Large intestine (tissue), 3 donors: ENCODE results near the gene CCDC191. TPM values are rescaled to one million over a fixed set of nuclear protein-coding genes. Genes with fewer than 3 reads are reported as not detected.

ENCODE experiments used
- DNase-seq, 2 donors: peaks; one replicate each; pipeline versions ENCODE4 v3.0.0 to v3.0.0-alpha.2; 2013
- H3K27ac ChIP-seq: one replicate; pipeline ENCODE4 v1.5.1; 2013; ENCODE audit warnings: low read length
- H3K27me3 ChIP-seq: 2 replicates; pipeline ENCODE4 v1.6.1; 2013; ENCODE audit warnings: low read length; ENCODE audit not compliant: control insufficient read depth, insufficient read depth
- H3K36me3 ChIP-seq: 2 replicates; pipeline ENCODE4 v1.6.1; 2013; ENCODE audit warnings: low read length; ENCODE audit not compliant: control insufficient read depth, insufficient read depth
- H3K4me1 ChIP-seq: one replicate; pipeline ENCODE4 v1.6.1; 2013; ENCODE audit warnings: low read length; ENCODE audit not compliant: control insufficient read depth, insufficient read depth
- H3K4me3 ChIP-seq: one replicate; pipeline ENCODE4 v1.5.1; 2013; ENCODE audit warnings: low read length
- H3K9me3 ChIP-seq: one replicate; pipeline ENCODE4 v1.6.1; 2013; ENCODE audit warnings: mild to moderate bottlenecking, low read depth, low read length, moderate library complexity; ENCODE audit not compliant: control insufficient read depth
- WGBS: methylation state at CpG from one replicate; pipeline ENCODE4 v1.1.5; 2013; ENCODE audit warnings: low lambda C conversion rate; ENCODE audit not compliant: insufficient coverage; 5-methylcytosine and 5-hydroxymethylcytosine counted together
- polyA plus RNA-seq: library from polyadenylated mRNA; unstranded; fragments of 120-200 nt; gene quantifications from one replicate; pipeline ENCODE4 v1.2.1, GENCODE V29; 2013

Gene CCDC191
- polyA plus RNA-seq, 1 donor = 9.2 TPM

DNA sequence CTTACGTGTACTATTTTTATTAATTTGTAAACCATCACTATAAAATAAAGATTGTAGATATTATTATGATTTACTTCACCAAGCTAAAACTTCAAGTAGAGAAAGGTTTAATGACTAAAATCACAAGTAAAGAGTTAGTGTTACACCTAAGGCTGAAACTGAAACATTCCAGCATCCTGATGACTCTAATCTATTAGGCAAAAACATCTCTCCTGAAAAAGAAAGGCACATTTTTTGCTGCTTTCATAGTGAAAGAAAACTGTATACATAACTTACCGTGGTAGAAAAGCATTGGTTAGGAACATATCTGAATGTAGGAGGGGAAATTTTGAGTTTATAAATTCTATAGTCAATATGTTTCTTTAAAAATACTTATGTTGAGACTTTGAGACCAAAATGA is 35.4 kb downstream of the CCDC191 start:
- 82% methylated on average over 2 of the region's 2 CpGs for WGBS
- no peak overlapping the region for H3K27ac ChIP-seq

DNA sequence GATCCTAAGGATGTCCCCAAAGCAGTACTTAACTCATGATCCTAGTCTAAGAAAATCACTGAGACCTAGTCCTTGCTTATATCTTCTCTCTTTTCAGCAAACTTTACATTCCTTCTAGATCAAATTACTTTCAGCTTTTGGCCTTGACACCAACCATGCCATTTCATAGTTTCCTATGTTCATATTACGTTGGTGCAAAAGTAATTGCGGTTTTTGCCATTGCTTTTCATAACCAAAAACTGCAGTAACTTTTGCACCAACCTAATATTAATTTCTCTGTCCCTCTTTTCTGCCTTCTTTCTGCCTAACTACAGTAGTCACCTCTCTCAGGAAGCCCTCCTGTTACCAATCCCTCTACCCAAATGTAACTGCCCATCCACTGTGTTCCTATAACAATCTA is 36.8 kb downstream of the CCDC191 start:
- H3K27me3 ChIP-seq = no peaks in the 10 kb centered on the region
- H3K36me3 ChIP-seq = no peaks in the 10 kb centered on the region
- no peaks in the 10 kb centered on the region for H3K4me1 ChIP-seq
- H3K27ac ChIP-seq = no peak overlapping the region
- DNase-seq = no peak
- H3K9me3 ChIP-seq = no peaks in the 10 kb centered on the region
- WGBS = 100% methylated on average over 2 of the region's 2 CpGs
- H3K4me3 ChIP-seq = no peak overlapping the region

More for the DNA sequence above, 35.4 kb downstream of the CCDC191 start:
- no peak for DNase-seq
- H3K4me3 ChIP-seq = no peak overlapping the region
- no peaks in the 10 kb centered on the region for H3K36me3 ChIP-seq
- H3K27me3 ChIP-seq = no peaks in the 10 kb centered on the region
- no peaks in the 10 kb centered on the region for H3K4me1 ChIP-seq
- no peaks in the 10 kb centered on the region for H3K9me3 ChIP-seq

DNA sequence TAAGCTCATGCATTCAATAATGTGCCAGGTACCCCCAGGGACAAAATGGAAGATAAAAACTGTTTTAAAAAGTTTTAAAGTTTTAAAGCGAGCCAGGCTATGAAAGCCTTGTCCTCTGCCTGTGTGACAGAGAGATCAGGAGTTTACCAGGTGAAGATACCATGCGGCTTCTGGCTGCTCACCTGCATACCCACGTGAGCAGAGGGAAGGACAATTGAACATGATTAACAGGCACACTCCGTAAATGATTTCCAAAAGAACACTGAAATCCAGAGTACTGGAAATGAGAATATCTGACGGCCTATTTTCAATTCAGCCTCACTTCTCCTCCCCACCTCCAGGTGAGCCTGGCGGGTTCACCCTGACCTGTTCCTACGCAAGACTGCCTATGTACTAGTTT is 42.1 kb downstream of the CCDC191 start:
- 100% methylated on average over 1 of the region's 7 CpGs for WGBS
- Histone ChIP-seq H3K9me3 (no peaks in the 10 kb centered on the region), H3K4me3 (no peak overlapping the region), H3K27me3 (no peaks in the 10 kb centered on the region), H3K27ac (no peak overlapping the region), H3K36me3 (peaks cover 3% of the 10 kb centered on the region), H3K4me1 (no peaks in the 10 kb centered on the region)
- no peak for DNase-seq

DNA sequence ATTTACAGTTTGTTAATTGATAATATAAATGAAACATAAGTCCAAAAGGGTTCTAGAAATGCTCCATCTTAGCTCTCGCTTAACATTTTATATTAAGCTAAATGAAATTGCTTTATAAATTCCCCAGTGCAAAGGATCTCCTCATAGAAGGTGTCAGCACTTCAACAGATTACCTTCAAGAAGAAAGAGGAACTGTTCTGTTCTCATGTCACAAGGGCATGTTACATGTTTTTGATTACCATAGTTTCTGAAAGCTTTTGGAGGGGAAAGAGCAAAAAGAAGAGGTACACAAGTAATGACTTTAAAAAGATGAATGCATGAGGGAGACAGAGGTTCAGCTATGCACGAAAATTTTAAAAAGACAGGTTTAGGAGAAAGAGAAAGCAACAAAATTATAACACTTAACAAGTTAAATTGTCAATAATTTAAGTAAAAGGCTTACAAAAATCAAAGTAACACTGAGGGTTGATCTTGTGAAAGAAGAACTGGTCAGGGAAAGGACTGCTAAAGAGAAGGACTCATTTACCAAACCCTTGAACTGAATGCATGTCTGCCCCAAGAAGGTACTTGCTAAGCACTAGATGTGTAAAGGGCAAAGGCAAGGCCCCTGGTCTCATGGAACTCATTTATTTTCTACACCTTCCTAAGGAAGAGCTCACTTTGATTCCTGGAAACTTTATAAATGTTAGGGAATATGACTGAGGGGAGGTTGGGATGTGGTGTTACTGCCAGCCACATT is 45.1 kb downstream of the CCDC191 start:
- Histone ChIP-seq H3K27ac (no peak overlapping the region), H3K27me3 (no peaks in the 10 kb centered on the region), H3K36me3 (peaks cover 3% of the 10 kb centered on the region), H3K9me3 (peaks cover 1% of the 10 kb centered on the region), H3K4me1 (no peaks in the 10 kb centered on the region), H3K4me3 (no peak overlapping the region)
- DNase-seq = no peak
- 100% methylated on average over 1 of the region's 2 CpGs for WGBS

DNA sequence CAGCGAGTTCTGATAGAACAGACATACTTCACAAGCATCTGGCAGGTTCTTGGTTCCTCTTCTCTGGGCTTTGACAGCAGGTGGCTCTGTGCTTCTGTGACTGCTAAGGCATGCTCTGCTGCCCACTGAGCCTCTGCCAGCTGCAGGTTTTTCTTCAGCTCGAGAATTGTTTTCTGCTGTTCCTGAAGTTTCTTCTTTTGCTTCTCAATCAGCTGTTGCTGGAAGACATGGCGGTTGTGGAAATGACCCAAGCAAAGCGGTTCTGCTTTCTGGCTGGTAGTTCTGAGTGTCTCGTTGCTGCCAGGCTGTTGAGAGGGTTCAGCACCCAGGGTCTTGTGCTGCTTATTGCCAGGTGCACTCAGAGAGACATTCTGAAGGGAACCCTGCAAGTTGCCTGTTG is 50.8 kb downstream of the CCDC191 start:
- Histone ChIP-seq H3K9me3 (peaks cover 10% of the 10 kb centered on the region), H3K4me1 (no peaks in the 10 kb centered on the region), H3K4me3 (no peak overlapping the region), H3K36me3 (peaks cover 19% of the 10 kb centered on the region), H3K27me3 (no peaks in the 10 kb centered on the region), H3K27ac (no peak overlapping the region)
- DNase-seq = no peak
- no CpG with 5 or more reads among the region's 5 CpGs for WGBS

DNA sequence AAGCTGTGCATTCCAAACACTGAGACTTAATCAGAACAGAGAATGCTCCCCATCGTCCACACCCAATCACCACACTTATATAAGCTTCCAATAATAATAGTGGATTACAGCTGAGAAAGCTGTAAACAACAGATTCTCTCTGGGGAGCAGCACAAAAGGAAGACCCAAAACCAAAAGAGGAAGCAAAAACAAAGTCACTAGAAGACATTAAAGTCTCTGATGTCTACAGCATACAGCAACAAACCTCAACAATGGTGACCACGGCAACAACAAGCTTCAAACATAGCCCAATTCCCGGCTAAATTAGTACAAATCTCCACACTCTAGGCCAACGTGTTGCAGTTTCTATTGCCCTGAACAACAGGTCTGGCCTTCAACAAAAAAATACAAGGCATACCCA is 70.8 kb downstream of the CCDC191 start:
- Histone ChIP-seq H3K36me3 (peaks cover 12% of the 10 kb centered on the region), H3K4me1 (no peaks in the 10 kb centered on the region), H3K9me3 (peaks cover 3% of the 10 kb centered on the region), H3K27ac (no peak overlapping the region), H3K4me3 (no peak overlapping the region), H3K27me3 (no peaks in the 10 kb centered on the region)
- no peak for DNase-seq
- no CpG with 5 or more reads among the region's 4 CpGs for WGBS

DNA sequence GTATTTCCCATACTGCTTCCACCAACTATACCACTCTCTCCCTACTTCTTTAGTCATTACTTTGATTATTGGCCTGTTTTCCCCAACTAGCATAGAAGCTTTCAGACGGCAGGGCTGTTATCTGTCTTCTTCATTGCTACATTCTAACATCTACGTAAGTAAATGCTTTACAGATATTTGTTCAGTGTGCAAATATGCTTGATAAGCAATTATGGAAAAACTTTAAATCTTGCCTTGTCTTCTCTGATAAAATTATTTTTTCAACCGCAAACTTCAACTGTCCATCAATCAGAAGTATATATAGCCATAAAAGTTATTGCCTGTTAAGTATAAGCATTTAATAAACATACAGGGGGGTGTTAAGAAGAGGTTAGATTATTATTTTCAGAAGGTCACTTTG is 72.8 kb downstream of the CCDC191 start:
- no peak for DNase-seq
- H3K36me3 ChIP-seq = peaks cover 23% of the 10 kb centered on the region
- no peak overlapping the region for H3K4me3 ChIP-seq
- H3K27ac ChIP-seq = no peak overlapping the region
- no peaks in the 10 kb centered on the region for H3K27me3 ChIP-seq
- 89% methylated on average over 1 of the region's 3 CpGs for whole genome bisulfite sequencing
- no peaks in the 10 kb centered on the region for H3K4me1 ChIP-seq
- peaks cover 3% of the 10 kb centered on the region for H3K9me3 ChIP-seq

DNA sequence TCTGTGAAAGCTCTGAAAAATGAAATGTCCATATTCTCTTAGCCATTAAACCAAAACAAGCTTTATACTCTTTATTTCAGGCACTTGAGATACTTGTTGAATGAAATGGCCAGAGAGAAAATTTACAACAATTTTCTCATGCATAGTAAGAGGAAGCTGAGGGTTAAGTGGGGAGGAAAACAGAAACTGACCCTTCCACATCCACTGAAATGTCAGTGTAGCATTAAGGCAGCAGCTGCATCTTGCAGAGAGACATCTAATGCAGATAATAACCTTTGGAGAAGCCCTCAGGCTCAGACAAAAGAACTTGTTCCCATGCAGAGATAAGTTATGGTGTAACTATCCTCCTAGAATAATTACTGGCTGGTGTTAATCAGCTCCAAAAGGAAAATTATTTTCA is 74.5 kb downstream of the CCDC191 start:
- no peaks in the 10 kb centered on the region for H3K4me1 ChIP-seq
- no peaks in the 10 kb centered on the region for H3K27me3 ChIP-seq

DNA sequence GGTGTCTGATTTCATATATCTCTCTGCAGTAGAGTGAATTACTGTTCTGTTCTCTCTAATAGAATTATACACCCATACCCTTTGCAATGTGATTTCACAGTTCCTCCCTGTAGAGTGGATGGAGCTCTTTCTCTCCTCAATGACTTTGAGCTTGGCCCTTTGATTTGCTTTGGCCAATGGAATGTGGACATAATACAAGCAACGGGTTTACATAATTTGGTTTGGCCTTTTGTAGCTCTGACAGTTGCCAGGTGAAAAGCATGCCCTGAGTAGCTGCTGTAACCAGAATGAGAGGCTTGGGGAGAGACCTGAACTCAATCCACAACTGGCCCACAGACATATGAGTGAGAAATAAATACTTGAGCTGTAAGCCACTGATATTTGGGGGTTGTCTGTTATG is 76.4 kb downstream of the CCDC191 start:
- no CpG with 5 or more reads among the region's 1 CpG for WGBS
- Histone ChIP-seq H3K36me3 (peaks cover 20% of the 10 kb centered on the region), H3K4me3 (no peak overlapping the region), H3K27me3 (no peaks in the 10 kb centered on the region), H3K4me1 (no peaks in the 10 kb centered on the region), H3K9me3 (no peaks in the 10 kb centered on the region), H3K27ac (no peak overlapping the region)
- DNase-seq = no peak

More for the DNA sequence above, 74.5 kb downstream of the CCDC191 start:
- Histone ChIP-seq H3K9me3 (peaks cover 3% of the 10 kb centered on the region), H3K36me3 (peaks cover 26% of the 10 kb centered on the region), H3K4me3 (no peak overlapping the region), H3K27ac (no peak overlapping the region)
- DNase-seq = no peak

DNA sequence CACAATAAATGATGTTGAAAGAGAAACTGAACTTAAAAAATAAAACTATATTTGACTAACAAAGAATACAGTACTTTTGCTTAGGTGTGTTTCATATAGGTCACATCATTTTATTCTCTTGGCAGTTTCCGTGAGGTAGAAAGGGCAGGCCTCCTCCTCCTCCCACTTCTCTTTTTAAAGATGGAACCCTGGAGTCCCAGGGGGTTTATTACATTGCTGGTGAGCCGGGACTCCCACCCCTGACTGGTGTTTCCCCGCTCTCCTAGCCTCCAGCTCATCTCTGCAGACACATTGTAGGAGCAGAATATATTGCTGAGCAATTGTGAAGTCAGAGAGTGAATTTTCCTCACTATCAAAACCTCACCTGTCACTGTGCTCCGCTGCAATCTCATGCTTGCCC is 78.5 kb downstream of the CCDC191 start:
- H3K4me1 ChIP-seq = no peaks in the 10 kb centered on the region
- peaks cover 12% of the 10 kb centered on the region for H3K9me3 ChIP-seq
- DNase-seq = no peak
- no peak overlapping the region for H3K4me3 ChIP-seq
- H3K27me3 ChIP-seq = no peaks in the 10 kb centered on the region
- WGBS = 100% methylated on average over 1 of the region's 4 CpGs
- H3K36me3 ChIP-seq = peaks cover 18% of the 10 kb centered on the region
- H3K27ac ChIP-seq = no peak overlapping the region

DNA sequence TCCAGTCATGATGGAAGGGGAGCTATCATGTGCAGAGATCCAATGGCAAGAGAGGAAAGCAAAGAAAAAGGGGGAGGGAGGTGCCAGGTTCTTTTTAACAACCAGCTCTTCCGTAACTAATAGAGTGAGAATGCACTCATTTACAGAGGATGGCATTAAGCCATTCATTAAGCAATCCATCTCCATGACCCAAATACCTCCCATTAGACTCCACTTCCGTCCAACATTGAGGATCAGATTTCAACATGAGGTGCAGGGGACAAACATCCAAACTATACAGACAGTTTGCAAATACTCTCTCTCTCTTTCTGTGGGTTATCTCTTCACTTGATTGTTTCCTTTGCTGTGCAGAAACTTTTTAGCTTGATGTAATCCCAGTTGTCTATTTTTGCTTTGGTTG is 87.3 kb downstream of the CCDC191 start:
- peaks cover 2% of the 10 kb centered on the region for H3K36me3 ChIP-seq
- no peaks in the 10 kb centered on the region for H3K27me3 ChIP-seq
- no peak for DNase-seq
- H3K27ac ChIP-seq = no peak overlapping the region
- H3K9me3 ChIP-seq = peaks cover 13% of the 10 kb centered on the region
- H3K4me3 ChIP-seq = no peak overlapping the region
- H3K4me1 ChIP-seq = no peaks in the 10 kb centered on the region
- whole genome bisulfite sequencing = 83% methylated on average over 1 of the region's 2 CpGs
